HG03439 (cell line): ENCODE data around the gene FOXO6.

Source experiments
- ATAC-seq: cut with Tn5 transposase; IDR thresholded peaks from one replicate; pipeline ENCODE4 v1.9.1; 2021; ENCODE audit warnings: mild to moderate bottlenecking, moderate library complexity; ENCODE audit not compliant: unreplicated experiment

FOXO6 gene

DNA sequence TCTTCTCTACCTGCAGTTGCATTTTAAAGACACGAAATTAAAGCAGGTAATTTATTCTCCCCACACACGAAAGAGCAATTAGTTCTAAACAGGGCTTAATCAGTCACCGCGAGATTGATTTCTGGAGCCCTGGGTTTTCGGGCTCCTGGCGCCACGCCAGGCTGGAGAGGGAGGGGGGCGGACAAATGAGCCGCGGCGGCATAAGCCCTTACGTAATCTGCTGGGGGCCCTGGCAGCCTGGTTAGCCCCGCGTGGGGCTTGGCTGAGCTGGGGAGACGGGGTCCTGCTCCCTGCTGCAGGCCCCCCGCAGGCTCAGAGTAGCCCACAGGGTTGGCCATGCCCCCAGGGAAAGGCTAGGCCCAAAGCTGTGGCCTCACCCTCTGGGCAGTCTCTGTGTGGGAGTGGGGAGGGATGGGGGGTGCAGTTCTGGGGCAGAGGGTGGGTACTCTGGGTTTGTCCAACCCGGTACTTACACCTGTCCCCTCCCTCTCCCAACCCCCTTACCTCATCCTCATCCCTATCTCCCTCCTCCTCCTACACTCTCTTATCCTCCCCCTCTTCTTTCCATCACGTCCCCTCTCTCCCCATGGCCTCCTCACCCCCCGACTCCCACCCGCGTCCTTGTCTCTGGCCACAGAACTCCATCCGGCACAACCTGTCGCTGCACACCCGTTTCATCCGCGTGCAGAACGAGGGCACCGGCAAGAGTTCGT is 19.9 kb downstream of the FOXO6 start:
- ATAC-seq = no peak

GRCh38 chr1:41381692-41382479 is 20.7 kb downstream of the FOXO6 start:
- no peak for ATAC-seq

- ATAC-seq = no peak
Measured at GRCh38 chr1:41382480-41383090, 21.4 kb downstream of the FOXO6 start.

GRCh38 chr1:41383094-41383852 is 22.0 kb downstream of the FOXO6 start:
- ATAC-seq = no peak

- ATAC-seq = no peak
Measured at GRCh38 chr1:41384579-41384978, 23.3 kb downstream of the FOXO6 start.

GRCh38 chr1:41385398-41386195 is 24.4 kb downstream of the FOXO6 start:
- no peak for ATAC-seq

DNA sequence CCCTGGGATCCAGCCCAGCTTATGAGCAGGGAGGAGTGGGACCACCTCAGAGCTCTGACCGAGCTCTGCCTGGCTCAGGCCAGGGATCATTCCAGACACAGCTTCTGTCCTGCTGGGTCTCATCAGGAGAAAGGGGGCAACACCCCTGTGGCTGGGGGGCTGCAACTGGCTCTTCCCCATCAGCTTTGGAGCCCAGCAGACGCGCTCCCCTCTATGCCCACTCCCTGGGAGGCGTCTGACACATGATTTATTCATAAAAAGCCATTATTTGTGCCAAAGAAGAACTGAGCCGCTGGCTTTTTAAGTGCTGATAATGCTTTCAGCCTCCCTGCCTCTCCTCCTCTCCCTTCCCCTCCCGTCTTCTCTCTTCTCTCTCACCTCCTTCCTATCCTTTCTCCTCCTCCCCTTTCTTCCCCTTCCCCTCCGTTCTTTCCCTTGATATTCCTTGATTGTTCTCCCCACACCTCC is 25.0 kb downstream of the FOXO6 start:
- no peak for ATAC-seq

DNA sequence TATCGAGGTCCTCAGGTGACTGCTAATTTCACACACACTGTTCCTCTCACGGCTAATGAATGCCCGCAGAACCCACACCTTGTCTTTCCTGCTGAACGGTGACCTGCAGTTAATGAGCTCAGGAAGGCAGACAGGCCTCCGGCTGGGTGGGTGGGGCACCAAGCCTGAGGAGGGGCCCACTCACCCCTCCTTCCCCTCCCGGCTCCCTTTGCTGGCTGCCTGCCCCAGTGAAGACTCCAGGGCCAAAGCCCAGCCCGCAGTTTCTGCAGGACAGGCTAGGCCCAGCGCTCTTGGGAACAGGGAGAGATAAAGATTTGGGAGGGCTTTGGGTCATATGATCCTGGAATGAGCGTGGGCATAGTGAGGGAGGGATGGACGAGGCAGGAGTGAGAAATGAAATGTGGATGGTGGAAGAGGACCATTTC is 26.4 kb downstream of the FOXO6 start:
- no peak for ATAC-seq

GRCh38 chr1:41388510-41388909 is 27.3 kb downstream of the FOXO6 start:
- no peak for ATAC-seq

DNA sequence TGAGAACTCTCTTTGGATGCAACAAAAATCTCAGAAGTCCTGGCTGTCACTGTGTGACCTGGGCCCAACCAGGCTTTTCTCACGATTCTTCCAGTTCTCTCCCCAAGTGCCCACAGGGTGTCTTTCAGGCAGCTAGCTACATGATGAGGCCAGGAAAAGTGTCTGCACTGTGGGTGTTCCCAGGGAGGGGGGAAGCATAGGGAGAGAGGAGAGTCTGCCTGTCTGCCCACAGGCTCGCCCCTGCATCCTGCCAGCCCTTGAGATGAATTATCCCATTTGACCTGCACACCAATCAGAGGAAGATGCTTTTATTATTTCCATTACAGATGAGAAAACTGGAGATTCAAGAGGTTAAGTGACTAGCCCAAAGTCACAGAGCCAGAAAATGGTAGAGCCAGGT is 27.8 kb downstream of the FOXO6 start:
- ATAC-seq = no peak

DNA sequence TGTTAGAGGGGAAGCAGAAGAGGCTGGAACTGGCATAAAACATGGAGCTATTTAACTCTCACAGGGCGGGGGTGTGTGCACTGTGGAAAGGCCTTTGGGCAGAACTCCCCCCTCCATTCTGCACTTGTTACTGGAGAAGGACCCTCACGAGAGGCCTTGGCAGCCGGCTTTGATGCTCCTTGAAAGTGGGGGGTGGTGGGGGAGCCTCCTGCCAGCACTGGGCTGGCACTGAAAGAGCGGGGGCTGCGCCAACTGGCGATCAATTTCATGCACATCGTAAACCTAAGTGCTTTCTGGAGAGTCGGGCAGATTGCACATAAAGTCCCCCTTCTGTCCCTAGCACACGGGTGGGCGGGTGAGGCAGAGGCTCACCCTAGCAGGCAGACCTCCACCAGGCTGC is 28.9 kb downstream of the FOXO6 start:
- no peak for ATAC-seq

GRCh38 chr1:41390573-41390972 is 29.3 kb downstream of the FOXO6 start:
- no peak for ATAC-seq

DNA sequence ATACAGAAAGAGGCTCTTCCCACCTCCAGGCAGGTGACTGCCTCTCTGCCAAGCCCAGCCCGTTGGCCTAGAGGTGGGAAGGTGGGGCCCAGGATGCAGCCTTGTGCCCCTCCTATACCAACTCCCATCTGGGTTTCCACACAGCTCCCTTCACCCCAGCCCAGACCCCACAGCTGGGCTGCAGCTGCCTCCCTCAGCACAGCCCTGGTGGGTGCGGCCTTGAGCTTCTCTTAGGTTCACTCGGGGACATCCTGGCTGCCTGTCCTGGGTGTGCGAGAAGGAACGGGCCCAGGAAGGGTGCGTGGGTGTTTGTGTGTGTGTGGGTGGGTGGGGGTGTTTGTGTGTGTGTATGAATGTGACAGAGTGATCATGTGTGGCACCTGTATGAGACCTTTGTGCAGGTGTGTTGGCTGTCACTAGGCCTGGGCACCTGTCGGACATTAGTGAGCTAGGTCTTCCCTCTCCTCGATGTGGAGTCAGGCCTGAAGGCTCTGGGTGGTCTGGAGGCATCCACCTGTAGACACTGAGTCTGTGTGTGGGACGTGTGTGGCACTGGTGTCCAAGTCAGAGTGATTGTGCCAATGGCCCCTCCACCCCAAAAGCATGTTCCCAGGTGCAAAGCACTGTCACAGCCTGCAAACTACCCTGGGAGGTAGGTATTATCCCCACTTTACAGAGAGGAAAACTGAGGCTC is 30.7 kb downstream of the FOXO6 start:
- no peak for ATAC-seq

GRCh38 chr1:41392528-41392924 is 31.3 kb downstream of the FOXO6 start:
- ATAC-seq = no peak

GRCh38 chr1:41393716-41394368 is 32.6 kb downstream of the FOXO6 start:
- ATAC-seq = no peak

- ATAC-seq = no peak
Measured at GRCh38 chr1:41394369-41394744, 33.1 kb downstream of the FOXO6 start.

GRCh38 chr1:41394959-41395956 is 34.0 kb downstream of the FOXO6 start:
- no peak for ATAC-seq

GRCh38 chr1:41396084-41396483 is 34.9 kb downstream of the FOXO6 start:
- ATAC-seq = no peak
